ENCODE measurements around the gene RPTOR.

RPTOR gene

DNA sequence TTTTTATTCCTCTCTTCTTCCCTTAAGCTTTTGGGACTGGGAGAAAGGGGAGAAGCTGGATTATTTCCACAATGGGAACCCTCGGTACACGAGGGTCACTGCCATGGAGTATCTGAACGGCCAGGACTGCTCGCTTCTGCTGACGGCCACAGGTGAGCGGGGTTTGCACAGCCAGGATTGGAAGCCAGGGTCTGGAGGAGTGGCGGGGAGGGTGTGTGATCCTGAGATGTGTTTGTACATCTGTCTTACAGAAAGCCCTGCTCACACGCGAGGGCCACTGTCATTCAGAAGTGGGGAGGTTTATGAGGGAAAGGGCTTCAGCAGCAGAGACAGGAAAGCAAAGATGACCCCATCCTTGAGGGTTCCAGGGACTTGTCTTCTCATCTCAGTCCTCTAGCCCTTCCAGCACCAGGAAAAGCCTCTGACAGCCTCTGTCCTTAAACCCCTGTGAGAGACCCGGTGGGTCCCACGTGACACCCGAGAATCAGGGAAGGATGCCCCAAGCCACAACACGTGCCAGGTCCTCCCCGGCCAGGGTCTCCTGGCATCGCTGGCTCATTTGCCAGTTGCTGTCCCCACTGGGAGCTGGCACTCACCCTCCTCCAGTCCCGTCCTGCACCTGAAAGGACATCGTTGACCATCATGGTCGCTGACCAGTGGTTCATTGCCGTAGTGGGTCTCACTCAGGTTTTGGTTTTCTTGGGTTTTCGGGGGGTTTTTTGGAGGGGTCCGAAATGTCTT lies 402.7 kb downstream of the RPTOR start:
- DNase-seq (ENCODE audit: low spot score), result no peak

DNA sequence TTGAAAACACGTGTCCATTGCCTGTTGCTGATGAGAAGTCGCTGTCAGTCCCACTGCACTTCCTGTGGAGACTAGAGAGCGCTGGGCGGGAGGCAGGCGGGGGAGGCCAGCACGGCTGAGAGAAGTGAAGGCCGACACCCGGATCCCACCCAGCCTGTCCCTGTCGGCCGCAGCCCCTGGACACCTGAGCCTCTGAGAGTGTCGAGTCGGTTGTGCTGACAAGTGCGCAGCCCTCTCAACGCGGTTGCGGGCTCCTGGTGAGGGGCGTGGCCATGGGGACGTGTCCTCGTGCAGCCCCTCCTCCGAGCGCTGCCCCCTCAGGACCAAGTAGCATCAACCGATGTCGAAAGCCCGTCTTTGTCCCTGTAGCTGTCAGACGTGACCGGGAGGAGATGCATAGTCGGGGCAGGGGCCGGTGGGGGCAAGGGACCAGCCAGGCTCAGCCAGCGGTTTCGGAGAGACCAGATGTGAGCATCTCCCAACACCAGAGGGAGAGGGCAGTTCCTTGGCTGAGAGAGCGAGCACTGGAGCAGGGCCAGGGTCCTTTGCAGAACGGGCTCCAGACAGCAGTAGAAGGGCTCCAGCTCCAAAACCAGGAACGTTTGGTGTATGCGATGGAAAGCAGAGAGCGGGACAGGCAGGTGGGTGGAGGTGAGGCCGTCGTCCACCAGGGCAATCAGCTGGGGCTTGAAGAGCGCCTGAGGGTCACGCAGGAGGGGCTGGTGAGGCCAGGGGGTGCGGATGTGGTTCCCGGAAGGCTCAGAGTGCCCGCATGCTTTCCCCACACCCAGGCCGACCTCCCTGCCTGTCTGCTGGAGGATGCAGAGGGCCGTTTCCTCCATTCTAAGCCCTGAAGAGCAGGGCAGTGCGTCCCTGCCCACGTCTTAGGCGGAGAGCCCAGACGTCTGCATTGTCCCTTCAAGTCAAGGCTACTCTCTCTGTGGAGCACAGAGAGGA lies 403.7 kb downstream of the RPTOR start:
- DNase-seq (ENCODE audit: low spot score), result no peak

- no peak for DNase-seq (ENCODE audit: low spot score)
These were observed 404.4 kb downstream of the RPTOR start for GRCh38 chr17:80948976-80949450.

- DNase-seq (ENCODE audit: low spot score), result no peak
These were observed 405.1 kb downstream of the RPTOR start for GRCh38 chr17:80949451-80950421.

DNA sequence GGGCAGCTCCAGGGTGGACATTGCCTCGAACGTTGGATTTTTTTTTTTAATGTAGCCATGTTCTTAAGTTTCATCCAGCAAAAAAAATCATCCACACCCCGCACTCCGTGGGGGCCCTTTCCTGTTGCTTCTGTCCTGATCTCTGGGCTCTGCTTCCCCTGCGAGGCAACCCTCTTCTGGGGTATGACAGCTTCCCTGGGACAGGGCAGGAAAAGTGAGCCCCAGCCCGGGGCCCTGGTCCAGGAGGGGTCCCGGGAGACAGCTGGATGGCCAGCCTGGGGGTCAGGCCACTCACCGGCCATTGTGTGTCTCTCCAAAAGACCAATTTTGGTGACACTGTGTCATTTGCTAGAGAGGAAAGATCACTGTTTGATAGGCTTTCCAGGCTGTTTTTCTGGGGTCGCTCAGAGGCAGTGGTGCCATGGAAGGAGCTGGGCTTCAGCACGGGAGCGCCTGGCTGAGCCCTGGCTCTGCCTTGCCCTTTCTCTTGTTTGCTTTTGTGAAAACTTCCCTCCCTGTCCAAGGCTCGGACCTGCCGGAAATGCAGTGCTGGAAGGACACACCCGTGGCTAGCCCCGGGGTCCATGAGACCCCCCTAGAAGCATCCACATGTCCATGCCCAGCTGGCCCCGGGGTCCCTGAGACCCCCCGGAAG lies 406.0 kb downstream of the RPTOR start:
- no peak for DNase-seq (ENCODE audit: low spot score)

GRCh38 chr17:80951121-80952090 lies 406.8 kb downstream of the RPTOR start:
- no peak for DNase-seq (ENCODE audit: low spot score)

DNA sequence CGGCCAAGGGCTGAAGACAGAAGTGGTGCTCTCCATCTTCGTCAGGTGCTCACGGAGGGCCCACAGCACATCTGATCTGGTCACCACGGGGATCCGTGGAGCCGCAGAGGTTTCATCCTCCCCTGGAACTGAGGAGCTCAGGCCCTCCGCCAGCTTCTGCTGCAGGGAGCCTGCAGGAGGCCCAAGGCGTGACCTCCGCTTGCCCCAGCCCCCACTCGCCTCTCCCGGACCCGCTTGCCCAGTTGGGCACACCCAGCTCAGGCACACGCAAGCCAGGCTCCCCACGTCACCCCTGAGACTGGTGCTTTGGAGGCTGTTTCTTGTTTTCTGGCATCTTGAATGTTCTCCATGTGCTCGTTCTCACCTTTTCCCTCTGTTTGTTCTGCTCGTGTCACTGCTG lies 407.7 kb downstream of the RPTOR start:
- no peak for DNase-seq (ENCODE audit: low spot score)

- no peak for DNase-seq (ENCODE audit: low spot score)
These were observed 409.1 kb downstream of the RPTOR start for GRCh38 chr17:80953471-80954315.

DNA sequence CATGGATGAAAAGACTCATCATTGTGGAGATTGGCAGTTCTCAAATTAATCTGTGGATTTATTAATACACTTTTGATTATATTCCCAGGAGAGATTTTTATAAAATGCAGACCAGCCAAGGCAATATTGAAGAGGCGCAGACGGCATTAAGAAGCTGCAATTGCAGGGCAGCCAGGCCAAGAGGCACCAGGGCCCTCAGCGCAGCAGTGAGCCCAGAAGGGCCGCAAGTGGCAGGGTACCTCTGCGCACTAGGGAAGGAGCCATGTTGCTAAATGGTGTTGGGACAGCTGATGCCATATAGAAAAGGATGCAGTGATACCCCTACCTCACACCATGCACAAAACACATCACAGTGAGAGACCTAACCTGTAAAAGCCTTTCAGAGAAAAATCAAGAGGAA lies 410.4 kb downstream of the RPTOR start:
- DNase-seq (ENCODE audit: low spot score), result no peak

GRCh38 chr17:80955671-80956280 lies 411.1 kb downstream of the RPTOR start:
- no peak for DNase-seq (ENCODE audit: low spot score)

DNA sequence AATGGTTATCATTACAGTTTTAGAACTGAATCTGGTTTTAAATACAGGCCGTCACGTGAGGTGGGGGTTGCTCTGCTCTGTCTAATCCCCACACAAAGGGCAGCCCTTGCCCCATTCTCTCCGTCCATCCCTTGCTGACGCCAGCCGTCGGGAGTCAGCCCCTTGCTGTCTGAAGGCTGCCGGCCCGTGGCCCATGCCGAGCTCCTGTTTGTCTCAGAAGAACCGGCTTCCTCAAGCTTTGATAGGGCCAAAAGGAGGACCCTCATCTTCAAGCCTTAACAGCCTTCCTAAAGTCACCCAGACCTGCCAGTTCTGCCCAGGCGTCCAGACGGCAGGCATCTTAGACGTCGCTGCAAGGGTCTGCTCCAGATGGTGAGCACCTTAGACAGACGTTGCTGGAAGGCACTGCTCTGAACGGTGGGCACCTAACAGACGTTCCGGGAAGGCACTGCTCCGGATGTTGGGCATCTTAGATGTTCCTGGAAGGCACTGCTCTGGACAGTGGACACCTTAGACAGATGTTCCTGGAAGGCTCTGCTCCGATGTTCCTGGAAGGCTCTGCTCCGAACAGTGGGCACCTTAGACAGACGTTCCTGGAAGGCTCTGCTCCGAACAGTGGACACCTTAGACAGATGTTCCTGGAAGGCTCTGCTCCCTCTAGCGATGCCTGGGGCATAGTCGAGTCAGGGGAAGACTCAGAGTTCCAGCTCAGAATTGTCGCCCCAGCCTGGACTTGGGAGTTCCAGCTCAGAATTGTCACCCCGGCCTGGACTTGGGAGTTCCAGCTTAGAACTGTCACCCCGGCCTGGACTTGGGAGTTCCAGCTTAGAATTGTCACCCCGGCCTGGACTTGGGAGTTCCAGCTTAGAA lies 411.9 kb downstream of the RPTOR start:
- no peak for DNase-seq (ENCODE audit: low spot score)

GRCh38 chr17:80957461-80957941 lies 412.9 kb downstream of the RPTOR start:
- DNase-seq (ENCODE audit: low spot score), result no peak

GRCh38 chr17:80959330-80960036 lies 414.8 kb downstream of the RPTOR start:
- peak; percentile 95 for DNase-seq (ENCODE audit: low spot score)

DNA sequence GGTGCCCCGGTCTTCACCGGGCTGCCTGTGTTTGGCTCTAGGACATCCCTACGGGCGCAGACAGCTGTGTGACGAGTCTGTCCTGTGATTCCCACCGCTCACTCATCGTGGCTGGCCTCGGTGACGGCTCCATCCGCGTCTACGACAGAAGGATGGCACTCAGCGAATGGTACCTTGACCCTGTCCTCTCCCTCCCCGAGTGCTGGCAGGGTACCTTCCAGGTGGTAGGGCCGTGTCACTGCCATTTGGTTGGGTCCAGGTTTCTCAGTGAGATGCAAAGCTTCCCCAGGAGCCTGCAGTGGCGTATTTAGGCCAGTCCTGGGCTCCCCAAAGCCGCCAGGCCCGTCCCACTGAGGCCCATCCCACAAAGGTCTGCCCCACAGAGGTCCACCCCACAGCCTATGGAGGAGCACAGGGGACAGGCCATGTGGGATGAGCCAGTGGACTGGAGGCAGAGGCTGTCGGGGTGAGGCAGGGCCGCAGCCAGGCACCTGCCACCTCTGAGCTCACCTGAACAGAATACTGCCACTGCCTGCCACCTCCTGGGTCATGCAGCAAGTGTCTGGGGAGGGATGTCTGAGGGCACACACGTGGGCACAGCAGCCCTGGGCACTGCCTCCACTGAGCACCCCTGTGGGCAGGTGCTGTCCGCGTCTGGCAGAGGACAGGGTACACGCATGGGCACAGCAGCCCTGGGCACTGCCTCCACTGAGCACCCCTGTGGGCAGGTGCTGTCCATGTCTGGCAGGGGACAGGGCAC lies 415.6 kb downstream of the RPTOR start:
- no peak for DNase-seq (ENCODE audit: low spot score)

GRCh38 chr17:80960797-80961452 lies 416.3 kb downstream of the RPTOR start:
- no peak for DNase-seq (ENCODE audit: low spot score)

Measured in GM03348 (cell line).